GM18861 (cell line): ENCODE measurements around the gene FHDC1.
"Not testable (repeated sequence)": the region's sequence is repeated elsewhere in the genome, so short reads cannot be mapped to it uniquely, and the experiment has no call there.

ENCODE experiments used
- ATAC-seq: cut with Tn5 transposase; IDR thresholded peaks from one replicate; pipeline ENCODE4 v1.9.1; 2021; ENCODE audit not compliant: unreplicated experiment

FHDC1 gene

GRCh38 chr4:152935631-152936445 lies at the start of gene FHDC1:
FHDC1 (plus strand) TSS chr4:152936323; CDS start chr4:152943058, 6,735 bp downstream.
- ATAC-seq, result no peak

GRCh38 chr4:152887981-152888380 lies 48.1 kb upstream of the FHDC1 start:
- no peak for ATAC-seq

- no peak for ATAC-seq
These were observed 43.1 kb upstream of the FHDC1 start for GRCh38 chr4:152892974-152893373.

- ATAC-seq, result no peak
These were observed 41.5 kb upstream of the FHDC1 start for GRCh38 chr4:152894673-152895072.

GRCh38 chr4:152896811-152897210 lies 39.3 kb upstream of the FHDC1 start:
- no peak for ATAC-seq

- not testable (repeated sequence) for ATAC-seq
These were observed 38.0 kb upstream of the FHDC1 start for GRCh38 chr4:152898133-152898532.

GRCh38 chr4:152898606-152899005 lies 37.5 kb upstream of the FHDC1 start:
- ATAC-seq, result no peak

- no peak for ATAC-seq
These were observed 35.7 kb upstream of the FHDC1 start for GRCh38 chr4:152900395-152900794.

GRCh38 chr4:152901205-152901604 lies 34.9 kb upstream of the FHDC1 start:
- no peak for ATAC-seq

GRCh38 chr4:152903658-152904057 lies 32.5 kb upstream of the FHDC1 start:
- no peak for ATAC-seq

- no peak for ATAC-seq
These were observed 26.2 kb upstream of the FHDC1 start for GRCh38 chr4:152909901-152910300.

- no peak for ATAC-seq
These were observed 25.6 kb upstream of the FHDC1 start for GRCh38 chr4:152910521-152910920.

GRCh38 chr4:152917543-152918395 lies 18.4 kb upstream of the FHDC1 start:
- no peak for ATAC-seq

GRCh38 chr4:152919826-152920225 lies 16.3 kb upstream of the FHDC1 start:
- no peak for ATAC-seq

- no peak for ATAC-seq
These were observed 15.4 kb upstream of the FHDC1 start for GRCh38 chr4:152920768-152921167.

- no peak for ATAC-seq
These were observed 14.8 kb upstream of the FHDC1 start for GRCh38 chr4:152921284-152921683.

GRCh38 chr4:152925851-152926250 lies 10.3 kb upstream of the FHDC1 start:
- ATAC-seq, result no peak

GRCh38 chr4:152926959-152927358 lies 9.2 kb upstream of the FHDC1 start:
- no peak for ATAC-seq

- no peak for ATAC-seq
These were observed 8.4 kb upstream of the FHDC1 start for GRCh38 chr4:152927737-152928136.

- no peak for ATAC-seq
These were observed 7.8 kb upstream of the FHDC1 start for GRCh38 chr4:152928286-152928685.

- ATAC-seq, result no peak
These were observed 6.2 kb upstream of the FHDC1 start for GRCh38 chr4:152929888-152930287.

GRCh38 chr4:152935143-152935542 lies 980 bp upstream of the FHDC1 start:
- no peak for ATAC-seq
